ENCODE results near the gene TCF15. TPM values are rescaled to one million over a fixed set of nuclear protein-coding genes. Genes with fewer than 3 reads are reported as not detected.
"Not testable (repeated sequence)": the region's sequence is repeated elsewhere in the genome, so short reads cannot be mapped to it uniquely, and the experiment has no call there.

TCF15 gene
- total RNA-seq, 1 donor from 2014 or later, result 2.1 TPM

- no peak overlapping the region for H3K4me3 ChIP-seq (ENCODE audit: low read length in 3 of 3)
- H3K27me3 ChIP-seq (ENCODE audit: control insufficient read depth in 3 of 3, insufficient read depth in 3 of 3, low read length in 3 of 3), result no peaks in the 10 kb centered on the region
- H3K36me3 ChIP-seq (ENCODE audit: control insufficient read depth in 3 of 3, insufficient read depth in 3 of 3, low read length in 3 of 3), result no peaks in the 10 kb centered on the region
- peaks cover 0 to 9% (median 3%) of the 10 kb centered on the region in 3 donors for H3K4me1 ChIP-seq (ENCODE audit: control insufficient read depth in 3 of 3, insufficient read depth in 3 of 3, low read length in 3 of 3)
- H3K27ac ChIP-seq (ENCODE audit: low read depth, low read length), result no peak overlapping the region
- H3K9me3 ChIP-seq (ENCODE audit: control insufficient read depth in 3 of 3, low read length in 3 of 3), result no peaks in the 10 kb centered on the region
- no peak overlapping the region for H3K9ac ChIP-seq (ENCODE audit: low read depth in 1 of 3, low read length in 3 of 3)
These were observed 25.2 kb downstream of the TCF15 start for GRCh38 chr20:584971-585301.

- Histone ChIP-seq H3K4me1 (ENCODE audit: control insufficient read depth in 3 of 3, insufficient read depth in 3 of 3, low read length in 3 of 3) (peaks cover 0 to 7% (median 3%) of the 10 kb centered on the region in 3 donors), H3K27me3 (ENCODE audit: control insufficient read depth in 3 of 3, insufficient read depth in 3 of 3, low read length in 3 of 3) (no peaks in the 10 kb centered on the region), H3K9ac (ENCODE audit: low read depth in 1 of 3, low read length in 3 of 3) (no peak overlapping the region), H3K4me3 (ENCODE audit: low read length in 3 of 3) (no peak overlapping the region), H3K27ac (ENCODE audit: low read depth, low read length) (no peak overlapping the region), H3K9me3 (ENCODE audit: control insufficient read depth in 3 of 3, low read length in 3 of 3) (no peaks in the 10 kb centered on the region), H3K36me3 (ENCODE audit: control insufficient read depth in 3 of 3, insufficient read depth in 3 of 3, low read length in 3 of 3) (no peaks in the 10 kb centered on the region)
These were observed 25.7 kb downstream of the TCF15 start for GRCh38 chr20:584161-584970.

GRCh38 chr20:582204-582603 is 27.9 kb downstream of the TCF15 start:
- H3K4me3 ChIP-seq (ENCODE audit: low read length in 3 of 3), result no peak overlapping the region
- H3K4me1 ChIP-seq (ENCODE audit: control insufficient read depth in 3 of 3, insufficient read depth in 3 of 3, low read length in 3 of 3), result peaks cover 0 to 6% (median 2%) of the 10 kb centered on the region in 3 donors
- no peak overlapping the region for H3K27ac ChIP-seq (ENCODE audit: low read depth, low read length)
- no peaks in the 10 kb centered on the region for H3K36me3 ChIP-seq (ENCODE audit: control insufficient read depth in 3 of 3, insufficient read depth in 3 of 3, low read length in 3 of 3)
- H3K9me3 ChIP-seq (ENCODE audit: control insufficient read depth in 3 of 3, low read length in 3 of 3), result no peaks in the 10 kb centered on the region
- no peaks in the 10 kb centered on the region for H3K27me3 ChIP-seq (ENCODE audit: control insufficient read depth in 3 of 3, insufficient read depth in 3 of 3, low read length in 3 of 3)
- H3K9ac ChIP-seq (ENCODE audit: low read depth in 1 of 3, low read length in 3 of 3), result no peak overlapping the region

GRCh38 chr20:578940-579690 is 31.0 kb downstream of the TCF15 start:
- not testable (repeated sequence) for H3K4me1 ChIP-seq (ENCODE audit: control insufficient read depth in 3 of 3, insufficient read depth in 3 of 3, low read length in 3 of 3); H3K9me3 ChIP-seq (ENCODE audit: control insufficient read depth in 3 of 3, low read length in 3 of 3); H3K9ac ChIP-seq (ENCODE audit: low read depth in 1 of 3, low read length in 3 of 3); H3K36me3 ChIP-seq (ENCODE audit: control insufficient read depth in 3 of 3, insufficient read depth in 3 of 3, low read length in 3 of 3); H3K27me3 ChIP-seq (ENCODE audit: control insufficient read depth in 3 of 3, insufficient read depth in 3 of 3, low read length in 3 of 3); H3K4me3 ChIP-seq (ENCODE audit: low read length in 3 of 3); H3K27ac ChIP-seq (ENCODE audit: low read depth, low read length)

- Histone ChIP-seq H3K27me3 (ENCODE audit: control insufficient read depth in 3 of 3, insufficient read depth in 3 of 3, low read length in 3 of 3) (peaks cover 0 to 19% (median 9%) of the 10 kb centered on the region in 3 donors), H3K36me3 (ENCODE audit: control insufficient read depth in 3 of 3, insufficient read depth in 3 of 3, low read length in 3 of 3) (no peaks in the 10 kb centered on the region), H3K9me3 (ENCODE audit: control insufficient read depth in 3 of 3, low read length in 3 of 3) (no peaks in the 10 kb centered on the region), H3K4me3 (ENCODE audit: low read length in 3 of 3) (no peak overlapping the region), H3K4me1 (ENCODE audit: control insufficient read depth in 3 of 3, insufficient read depth in 3 of 3, low read length in 3 of 3) (peaks cover 3 to 24% (median 20%) of the 10 kb centered on the region in 3 donors), H3K27ac (ENCODE audit: low read depth, low read length) (no peak overlapping the region), H3K9ac (ENCODE audit: low read depth in 1 of 3, low read length in 3 of 3) (no peak overlapping the region)
These were observed 32.8 kb downstream of the TCF15 start for GRCh38 chr20:577167-577791.

- Histone ChIP-seq H3K27ac (ENCODE audit: low read depth, low read length) (no peak overlapping the region), H3K9me3 (ENCODE audit: control insufficient read depth in 3 of 3, low read length in 3 of 3) (no peaks in the 10 kb centered on the region), H3K4me3 (ENCODE audit: low read length in 3 of 3) (no peak overlapping the region), H3K9ac (ENCODE audit: low read depth in 1 of 3, low read length in 3 of 3) (no peak overlapping the region), H3K36me3 (ENCODE audit: control insufficient read depth in 3 of 3, insufficient read depth in 3 of 3, low read length in 3 of 3) (no peaks in the 10 kb centered on the region), H3K27me3 (ENCODE audit: control insufficient read depth in 3 of 3, insufficient read depth in 3 of 3, low read length in 3 of 3) (peaks cover 0 to 21% (median 14%) of the 10 kb centered on the region in 3 donors), H3K4me1 (ENCODE audit: control insufficient read depth in 3 of 3, insufficient read depth in 3 of 3, low read length in 3 of 3) (peaks cover 13 to 34% (median 24%) of the 10 kb centered on the region in 3 donors)
These were observed 34.0 kb downstream of the TCF15 start for GRCh38 chr20:576156-576555.

- Histone ChIP-seq H3K36me3 (ENCODE audit: control insufficient read depth in 3 of 3, insufficient read depth in 3 of 3, low read length in 3 of 3) (no peaks in the 10 kb centered on the region), H3K4me1 (ENCODE audit: control insufficient read depth in 3 of 3, insufficient read depth in 3 of 3, low read length in 3 of 3) (peaks cover 13 to 35% (median 24%) of the 10 kb centered on the region in 3 donors), H3K4me3 (ENCODE audit: low read length in 3 of 3) (no peak overlapping the region), H3K27me3 (ENCODE audit: control insufficient read depth in 3 of 3, insufficient read depth in 3 of 3, low read length in 3 of 3) (peaks cover 0 to 21% (median 14%) of the 10 kb centered on the region in 3 donors), H3K9ac (ENCODE audit: low read depth in 1 of 3, low read length in 3 of 3) (no peak overlapping the region), H3K27ac (ENCODE audit: low read depth, low read length) (no peak overlapping the region), H3K9me3 (ENCODE audit: control insufficient read depth in 3 of 3, low read length in 3 of 3) (no peaks in the 10 kb centered on the region)
These were observed 34.9 kb downstream of the TCF15 start for GRCh38 chr20:575230-575629.

GRCh38 chr20:574297-574942 is 35.7 kb downstream of the TCF15 start:
- Histone ChIP-seq H3K27me3 (ENCODE audit: control insufficient read depth in 3 of 3, insufficient read depth in 3 of 3, low read length in 3 of 3) (peaks cover 0 to 21% (median 14%) of the 10 kb centered on the region in 3 donors), H3K27ac (ENCODE audit: low read depth, low read length) (peak overlapping the region; percentile 51), H3K9me3 (ENCODE audit: control insufficient read depth in 3 of 3, low read length in 3 of 3) (no peaks in the 10 kb centered on the region), H3K9ac (ENCODE audit: low read depth in 1 of 3, low read length in 3 of 3) (peak overlapping the region in 1 of 3 donors; percentile 16), H3K36me3 (ENCODE audit: control insufficient read depth in 3 of 3, insufficient read depth in 3 of 3, low read length in 3 of 3) (no peaks in the 10 kb centered on the region), H3K4me1 (ENCODE audit: control insufficient read depth in 3 of 3, insufficient read depth in 3 of 3, low read length in 3 of 3) (peaks cover 13 to 35% (median 24%) of the 10 kb centered on the region in 3 donors), H3K4me3 (ENCODE audit: low read length in 3 of 3) (no peak overlapping the region)

- Histone ChIP-seq H3K27me3 (ENCODE audit: control insufficient read depth in 3 of 3, insufficient read depth in 3 of 3, low read length in 3 of 3) (peaks cover 0 to 25% (median 19%) of the 10 kb centered on the region in 3 donors), H3K27ac (ENCODE audit: low read depth, low read length) (peak overlapping the region; percentile 51), H3K4me1 (ENCODE audit: control insufficient read depth in 3 of 3, insufficient read depth in 3 of 3, low read length in 3 of 3) (peaks cover 18 to 39% (median 28%) of the 10 kb centered on the region in 3 donors), H3K4me3 (ENCODE audit: low read length in 3 of 3) (no peak overlapping the region), H3K9me3 (ENCODE audit: control insufficient read depth in 3 of 3, low read length in 3 of 3) (no peaks in the 10 kb centered on the region), H3K36me3 (ENCODE audit: control insufficient read depth in 3 of 3, insufficient read depth in 3 of 3, low read length in 3 of 3) (no peaks in the 10 kb centered on the region), H3K9ac (ENCODE audit: low read depth in 1 of 3, low read length in 3 of 3) (peak overlapping the region in 1 of 3 donors; percentile 16)
These were observed 36.5 kb downstream of the TCF15 start for GRCh38 chr20:573414-574296.

Measured in skeletal muscle tissue (tissue), 4 donors.